SKM-1 (cell line): ENCODE results near the gene KRT7.

Source experiments
- DNase-seq: peaks from one replicate; lab custom pipeline; 2025; ENCODE audit not compliant: unreplicated experiment; lab: John Stamatoyannopoulos, UW

Gene KRT7

GRCh38 chr12:52211716-52212585 lies 21.1 kb upstream of the KRT7 start:
- DNase-seq, result no peak

DNA sequence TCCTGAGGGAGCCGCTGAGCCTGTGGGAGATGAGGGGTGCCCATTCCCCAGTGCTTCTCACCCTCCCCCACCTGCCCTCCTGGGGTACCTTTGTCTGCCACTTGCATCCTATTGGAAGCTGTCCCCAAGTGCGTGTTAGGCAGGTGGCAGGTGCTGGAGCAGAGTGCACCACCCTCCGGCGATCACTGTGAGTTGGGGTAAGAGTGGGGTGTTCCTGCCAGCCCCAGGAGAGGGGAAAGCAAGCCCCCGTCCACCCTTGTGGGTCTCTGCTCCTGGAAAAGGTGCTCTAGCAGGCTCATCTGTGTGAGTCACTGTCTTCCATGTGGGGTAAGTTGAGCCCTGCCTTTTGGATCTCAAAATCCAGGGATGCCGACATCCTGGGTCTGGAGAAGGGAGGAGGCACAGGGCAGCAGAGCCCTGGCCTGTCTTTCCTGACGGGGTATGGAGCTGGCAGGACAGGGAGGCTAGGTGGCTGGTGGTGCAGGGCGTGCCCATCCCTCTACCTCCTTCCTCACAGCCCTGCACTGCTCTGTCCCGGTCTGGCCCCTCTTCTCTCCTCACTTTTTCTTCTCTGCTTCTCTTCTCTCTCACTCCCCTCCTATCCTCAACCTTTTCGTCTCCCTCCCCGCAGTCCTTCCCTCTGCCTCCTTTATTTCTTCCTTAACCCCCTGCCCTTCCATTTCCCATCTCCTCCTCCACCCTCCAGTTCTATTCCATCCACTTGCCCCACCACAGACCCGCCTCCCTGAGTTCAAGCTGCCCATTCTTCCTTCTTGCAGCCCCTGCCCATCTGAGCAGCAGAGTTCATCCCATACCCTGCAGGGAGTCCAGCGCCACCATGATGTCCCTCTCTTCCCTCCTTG lies 20.1 kb upstream of the KRT7 start:
- no peak for DNase-seq

DNA sequence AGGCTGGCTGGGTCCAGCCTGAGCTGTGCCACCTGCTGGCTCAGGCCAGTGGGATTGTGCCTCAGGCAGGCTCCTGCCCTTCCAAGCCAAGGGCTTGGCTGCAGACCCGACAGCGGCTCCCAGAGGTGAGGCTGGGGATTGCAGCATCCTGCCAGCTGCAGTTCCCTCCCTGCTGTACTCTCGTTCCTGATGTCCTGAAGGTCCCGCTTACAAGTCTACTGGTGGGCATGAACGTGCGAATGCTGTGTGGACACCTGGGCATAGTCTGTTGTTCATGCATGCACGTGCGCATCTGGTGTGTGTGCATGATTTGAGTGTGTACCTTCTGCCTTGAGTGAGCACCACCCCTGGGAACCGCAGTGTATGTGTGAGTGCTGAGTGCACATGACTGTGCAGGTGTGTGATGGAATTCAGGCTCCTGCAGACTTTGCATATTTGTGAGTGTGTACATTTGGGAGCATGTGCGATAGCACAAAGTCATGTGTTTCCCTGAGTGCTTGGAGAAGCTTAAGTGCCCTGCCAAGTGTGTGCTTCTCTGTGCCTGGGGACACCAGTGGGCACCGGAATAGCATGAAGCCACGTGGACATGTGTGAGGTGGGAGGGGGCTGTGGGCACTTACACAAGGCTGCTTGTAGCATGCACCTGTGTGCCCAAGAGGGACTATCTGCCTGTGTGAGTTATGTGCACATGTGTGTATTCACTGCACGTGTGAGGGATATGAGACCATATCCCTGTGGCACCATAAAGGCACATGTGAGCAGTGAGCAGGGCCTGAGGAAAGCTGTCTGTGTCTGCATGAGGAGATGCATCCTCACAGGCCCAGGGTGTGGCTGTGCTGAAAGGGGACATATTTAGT lies 19.3 kb upstream of the KRT7 start:
- DNase-seq, result peak; percentile 6

DNA sequence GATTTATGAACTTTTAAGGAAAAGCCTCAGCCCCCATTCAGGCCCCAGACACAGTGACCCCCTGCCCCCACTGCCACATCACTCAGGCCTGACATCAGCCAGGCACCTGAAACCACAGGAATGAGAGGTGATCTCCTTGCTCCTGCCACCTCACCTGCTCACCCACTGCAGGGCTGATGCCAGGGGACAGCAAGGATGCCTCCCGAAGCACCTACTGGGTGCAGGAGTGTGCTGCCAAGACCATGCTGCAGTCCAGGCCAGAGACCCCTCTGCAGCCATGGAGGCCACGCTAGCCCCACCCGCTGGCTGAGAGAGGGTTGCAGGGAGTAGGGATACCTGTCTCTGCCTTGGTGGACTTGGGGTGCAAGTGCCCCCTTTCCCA lies 18.6 kb upstream of the KRT7 start:
- no peak for DNase-seq

- DNase-seq, result no peak
Observed at GRCh38 chr12:52215587-52216031, 17.4 kb upstream of the KRT7 start.

DNA sequence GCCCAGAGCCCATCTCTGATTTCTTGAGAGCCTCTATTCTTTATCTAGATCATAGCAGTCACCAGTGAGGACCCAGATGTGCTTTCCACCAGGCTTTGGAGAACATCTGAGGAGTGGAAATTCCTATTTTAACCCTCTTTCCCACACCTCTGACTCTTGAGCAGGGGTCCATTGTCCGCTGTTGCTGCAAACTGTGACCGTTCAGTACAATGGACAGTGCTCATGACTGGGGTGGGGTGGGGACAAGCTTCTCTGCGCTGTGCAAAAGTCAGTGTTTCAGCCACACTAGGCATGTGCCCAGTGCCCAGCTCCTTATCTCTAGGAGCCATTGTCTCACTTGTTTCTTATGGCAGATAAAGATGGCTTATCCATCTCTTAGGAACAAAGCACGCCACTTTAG lies 16.9 kb upstream of the KRT7 start:
- DNase-seq, result no peak

- DNase-seq, result no peak
Observed at GRCh38 chr12:52216807-52217206, 16.2 kb upstream of the KRT7 start.

GRCh38 chr12:52217223-52217622 lies 15.8 kb upstream of the KRT7 start:
- no peak for DNase-seq

DNA sequence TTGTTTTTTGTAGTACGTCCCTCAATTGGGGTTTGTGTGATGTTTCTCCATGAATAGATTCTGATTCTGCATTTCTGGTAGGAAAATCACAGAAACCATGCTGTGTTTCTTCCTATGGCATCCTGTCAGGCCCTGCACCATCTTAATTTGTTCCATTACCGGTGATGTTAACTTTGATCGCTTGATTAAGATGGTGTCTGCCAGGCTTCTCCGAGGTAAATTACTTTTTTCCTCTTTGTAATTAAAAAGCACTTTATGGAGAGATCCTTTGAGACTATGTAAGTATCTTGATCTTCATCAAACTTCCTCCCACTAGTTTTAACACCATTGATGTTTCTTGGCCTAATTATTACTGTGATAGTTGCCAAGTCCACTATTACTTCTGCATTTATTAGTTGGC lies 15.0 kb upstream of the KRT7 start:
- no peak for DNase-seq

- no peak for DNase-seq
Observed at GRCh38 chr12:52220477-52220876, 12.6 kb upstream of the KRT7 start.

DNA sequence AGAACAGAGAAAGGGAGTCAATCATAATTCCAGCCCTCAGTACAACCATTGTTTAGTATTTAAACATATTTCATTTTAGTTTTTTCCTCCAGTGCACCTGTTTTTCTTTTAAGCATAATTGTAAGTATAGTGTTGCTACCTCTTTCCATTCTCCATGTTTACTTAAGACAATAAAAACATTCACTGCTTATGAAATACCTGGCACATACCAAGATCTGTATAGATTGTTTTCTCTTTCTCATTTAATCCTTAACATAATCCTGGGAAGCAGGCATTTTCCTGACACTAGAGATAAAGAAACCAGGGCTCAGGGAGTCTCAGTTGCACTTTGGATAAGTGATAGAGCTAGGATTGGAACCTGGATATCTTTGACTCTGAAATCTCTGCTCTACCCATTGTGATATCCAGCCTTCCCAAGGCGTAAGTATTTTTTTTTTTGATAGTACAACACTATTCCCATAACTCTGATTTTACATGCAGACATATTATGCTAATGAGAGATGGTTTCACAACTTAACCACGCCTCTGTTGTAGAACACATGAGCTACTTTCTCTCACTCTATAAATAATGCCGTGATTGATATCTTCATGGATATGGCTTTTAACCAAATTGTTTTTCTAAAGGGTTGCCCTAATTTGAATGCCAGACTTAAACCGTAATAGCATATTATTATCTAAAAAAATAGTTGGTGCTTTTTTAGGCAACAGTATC lies 11.8 kb upstream of the KRT7 start:
- DNase-seq, result no peak

DNA sequence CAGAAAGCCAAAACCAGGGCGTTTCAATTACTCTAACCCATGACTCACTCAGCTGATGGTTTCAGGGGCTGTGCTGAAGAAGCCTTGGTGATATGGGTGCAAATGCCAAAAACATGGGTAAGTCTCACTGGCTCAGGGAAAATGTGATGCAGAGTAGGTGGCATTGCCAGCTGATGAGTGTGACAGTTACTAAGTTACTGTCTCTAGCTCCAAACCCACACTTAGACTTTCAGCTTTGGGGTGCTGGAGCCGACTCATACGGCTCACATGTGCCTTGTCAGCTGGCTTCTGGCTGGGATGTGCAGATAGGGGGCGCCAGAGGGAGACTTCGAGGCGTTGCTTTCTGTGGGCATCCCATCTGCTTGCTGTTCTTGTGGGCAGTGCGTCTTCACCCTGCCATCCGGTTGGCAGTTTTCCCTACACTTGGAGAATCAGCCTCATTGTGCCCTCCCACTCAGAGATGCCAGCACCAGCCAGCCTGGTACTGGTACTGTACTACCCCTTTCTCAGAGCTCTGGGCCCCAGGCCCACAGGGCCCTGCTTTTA lies 11.1 kb upstream of the KRT7 start:
- DNase-seq, result no peak

GRCh38 chr12:52222692-52223091 lies 10.4 kb upstream of the KRT7 start:
- no peak for DNase-seq

DNA sequence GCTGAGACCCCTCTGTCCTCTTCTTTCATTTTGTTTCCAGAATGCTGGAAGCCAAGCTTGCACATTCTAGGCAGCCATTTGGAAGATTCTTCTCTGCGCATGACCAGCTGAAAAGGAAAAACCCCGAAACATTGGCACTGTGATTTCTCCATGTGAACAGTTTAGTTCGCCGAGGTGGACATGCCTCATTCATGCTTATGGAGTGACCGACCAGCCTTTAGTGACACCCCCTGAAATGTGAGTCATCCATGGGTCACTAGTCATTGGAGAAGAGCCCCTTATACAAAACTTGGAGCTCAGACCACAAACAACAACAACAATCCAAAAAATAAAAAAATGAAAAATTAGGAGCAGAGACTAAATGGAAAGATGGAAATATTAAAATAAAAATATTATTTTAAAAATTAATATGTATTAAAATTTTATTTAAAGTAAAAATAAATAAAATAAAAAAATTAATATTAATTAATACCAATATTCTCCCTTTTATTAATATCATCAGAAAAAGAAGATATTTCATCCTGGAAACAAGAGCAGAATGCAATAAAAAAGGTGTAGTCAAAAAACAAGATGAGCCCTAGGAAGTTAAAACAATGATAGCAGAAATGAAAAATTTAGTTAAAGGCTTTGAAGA lies 9.5 kb upstream of the KRT7 start:
- no peak for DNase-seq

- no peak for DNase-seq
Observed at GRCh38 chr12:52224151-52224550, 8.9 kb upstream of the KRT7 start.

- DNase-seq, result no peak
Observed at GRCh38 chr12:52225752-52226151, 7.3 kb upstream of the KRT7 start.

- no peak for DNase-seq
Observed at GRCh38 chr12:52226446-52226845, 6.6 kb upstream of the KRT7 start.

DNA sequence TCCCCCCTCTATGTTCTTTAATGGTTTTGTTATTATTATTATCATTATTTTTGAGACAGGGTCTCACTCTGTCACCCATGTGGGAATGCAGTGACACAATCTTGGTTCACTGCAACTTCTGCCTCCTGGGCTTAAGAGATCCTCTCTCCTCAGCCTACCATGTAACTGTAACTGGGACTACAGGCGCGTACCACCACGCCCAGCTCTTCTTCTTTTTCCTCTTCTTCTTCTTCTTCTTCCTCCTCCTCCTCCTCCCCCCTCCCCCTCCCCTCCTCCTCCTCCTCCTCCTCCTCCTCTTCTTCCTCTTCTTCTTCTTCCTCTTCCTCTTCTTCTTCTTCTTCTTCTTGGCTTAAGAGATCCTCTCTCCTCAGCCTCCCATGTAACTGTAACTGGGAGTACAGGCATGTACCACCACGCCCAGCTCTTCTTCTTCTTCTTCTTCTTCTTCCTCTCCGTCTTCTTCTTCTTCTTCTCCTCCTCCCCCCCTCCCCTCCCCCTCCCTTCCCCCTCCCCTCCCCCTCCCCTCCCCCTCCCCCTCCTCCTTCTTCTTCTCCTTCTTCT lies 5.4 kb upstream of the KRT7 start:
- peak; percentile 6 for DNase-seq

DNA sequence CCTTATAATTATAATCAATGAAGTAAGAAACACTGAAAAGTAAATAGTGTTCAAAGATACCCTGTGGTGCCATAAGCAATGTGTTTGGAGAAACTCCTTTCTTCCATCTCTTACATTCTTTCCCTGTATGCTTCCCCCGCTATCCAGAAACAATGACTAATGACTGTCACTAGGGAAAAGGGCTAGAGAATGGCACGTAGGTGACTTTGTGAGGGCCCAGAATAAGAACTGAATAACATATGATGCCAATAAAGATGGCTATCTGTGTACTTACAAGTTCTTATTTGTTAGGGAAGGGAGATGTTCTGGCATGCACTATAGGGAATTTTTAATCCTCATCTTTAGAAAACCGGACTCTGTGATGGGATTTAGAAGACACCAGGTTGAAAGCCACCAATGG lies 4.7 kb upstream of the KRT7 start:
- no peak for DNase-seq

- no peak for DNase-seq
Observed at GRCh38 chr12:52228931-52229330, 4.1 kb upstream of the KRT7 start.
